H1 (cell line): ENCODE data around the gene IL17REL. TPM values are rescaled to one million over a fixed set of nuclear protein-coding genes. Genes with fewer than 3 reads are reported as not detected.
A peak's percentile ranks its signal among the peaks of the same experiment; 100 is the strongest.

Experiments used
- BCL11A ChIP-seq, 2 experiments: IDR thresholded peaks; one replicate each; pipeline ENCODE4 v1.6.1; 2011; ENCODE audit warnings: low read depth in 2 of 2, low read length in 2 of 2, mild to moderate bottlenecking in 2 of 2
- CBX5 ChIP-seq: fragments of 300-800, 300-1000 bp; sonication (generic); IDR thresholded peaks from 2 replicates; pipeline ENCODE4 v1.7.1; 2016; ENCODE audit warnings: antibody characterized with exemption, low read length, low read depth
- CHD1 ChIP-seq: IDR thresholded peaks from 2 replicates; pipeline ENCODE4 v1.6.1; 2012; ENCODE audit warnings: low read depth, low read length, improper control_type of control experiment
- GABPA ChIP-seq: IDR thresholded peaks from 2 replicates; pipeline ENCODE4 v1.6.1; 2011; ENCODE audit warnings: mild to moderate bottlenecking, low read length, moderate library complexity, borderline replicate concordance; ENCODE audit not compliant: insufficient read depth
- GTF2F1 ChIP-seq: IDR thresholded peaks from 2 replicates; pipeline ENCODE4 v1.6.1; 2012; ENCODE audit warnings: low read depth, low read length, improper control_type of control experiment, borderline replicate concordance
- KDM1A ChIP-seq: fragments of 200-600, 300-600 bp; sonication (generic); IDR thresholded peaks from 2 replicates; pipeline ENCODE4 v1.7.1; 2016; ENCODE audit warnings: mild to moderate bottlenecking, low read length, borderline replicate concordance
- KDM5A ChIP-seq: fragments of 200-600 bp; IDR thresholded peaks from 2 replicates; pipeline ENCODE4 v1.7.1; 2012; ENCODE audit warnings: mild to moderate bottlenecking, low read length, inconsistent platforms, mixed read lengths
- NRF1 ChIP-seq: IDR thresholded peaks from 2 replicates; pipeline ENCODE4 v1.6.1; 2011; ENCODE audit warnings: mild to moderate bottlenecking, low read depth, low read length, improper control_type of control experiment
- PHF8 ChIP-seq: fragments of 200-600 bp; sonication (generic); conservative IDR thresholded peaks from 2 replicates; pipeline ENCODE4 v1.7.1; 2012; ENCODE audit warnings: low read depth, mild to moderate bottlenecking, inconsistent platforms, low read length, moderate library complexity
- RNF2 ChIP-seq: fragments of 200-900, 300-1000 bp; sonication (generic); IDR thresholded peaks from 2 replicates; pipeline ENCODE4 v1.7.1; 2016; ENCODE audit warnings: borderline replicate concordance, low read depth, mild to moderate bottlenecking, antibody characterized with exemption, low read length; ENCODE audit not compliant: poor library complexity, severe bottlenecking; ENCODE audit errors: missing control alignments
- RXRA ChIP-seq: IDR thresholded peaks from 2 replicates; pipeline ENCODE4 v1.6.1; 2011; ENCODE audit warnings: low read depth, mild to moderate bottlenecking, low read length, moderate library complexity; ENCODE audit not compliant: insufficient read depth
- SAP30 ChIP-seq: fragments of 300-600 bp; sonication (generic); IDR thresholded peaks from 2 replicates; pipeline ENCODE4 v1.7.1; 2012; ENCODE audit warnings: low read length, moderate library complexity, mild to moderate bottlenecking, inconsistent platforms; ENCODE audit not compliant: insufficient read depth, insufficient replicate concordance
- SIX5 ChIP-seq: IDR thresholded peaks from 2 replicates; pipeline ENCODE4 v1.6.1; 2011; ENCODE audit warnings: mild to moderate bottlenecking, low read depth, low read length
- SP1 ChIP-seq: IDR thresholded peaks from 2 replicates; pipeline ENCODE4 v1.6.1; 2011; ENCODE audit warnings: low read depth, low read length
- polyA plus RNA-seq, 7 experiments: library from polyadenylated mRNA; depleted of rRNA in 3 of 7; stranded (reverse) in 5 of 7; unstranded in 2 of 7; fragments of >200 nt in 5 of 7; fragments of 200-250 nt in 2 of 7; gene quantifications; 1 replicate in 5 of 7; 2 replicates in 1 of 7; 4 replicates in 1 of 7; pipeline versions ENCODE4 v1.2.1 to v1.2.3, GENCODE V29; 2011 to 2013; ENCODE audit warnings: missing spikeins in 2 of 7, mixed read lengths in 2 of 7
- total RNA-seq: library from RNA; stranded (reverse); fragmentation: NEBNext Ultra II Directional; extraction: Animal tissue kit (Norgen Biotek cat#: 25700); gene quantifications from 2 replicates; pipeline ENCODE4 v1.2.1, GENCODE V29; 2021
- TF ChIP-seq, protein P1 (sequence below): IDR thresholded peaks from 2 replicates; pipeline ENCODE4 v1.6.1; 2012; ENCODE audit warnings: low read length, inconsistent platforms
- TF ChIP-seq, protein P2 (sequence below), 3 experiments: IDR thresholded peaks; 1 replicate in 2 of 3; 2 replicates in 1 of 3; pipeline versions ENCODE4 v1.5.1 to v1.6.1; 2011; ENCODE audit warnings: low read length in 3 of 3, mild to moderate bottlenecking in 3 of 3, inconsistent platforms in 2 of 3, low read depth in 1 of 3, moderate library complexity in 1 of 3; ENCODE audit not compliant: insufficient read depth in 1 of 3; ENCODE audit errors: control extremely low read depth in 1 of 3
- TF ChIP-seq, protein P3 (sequence below): IDR thresholded peaks from 2 replicates; pipeline ENCODE4 v1.6.1; 2011; ENCODE audit warnings: low read length, improper control_type of control experiment

Gene IL17REL
- total and polyA plus RNA-seq, 2 of the 8 experiments (the other 6 are each of a cell fraction or from before 2014, with no cell fraction given), result 0.15 to 0.20 TPM

DNA sequence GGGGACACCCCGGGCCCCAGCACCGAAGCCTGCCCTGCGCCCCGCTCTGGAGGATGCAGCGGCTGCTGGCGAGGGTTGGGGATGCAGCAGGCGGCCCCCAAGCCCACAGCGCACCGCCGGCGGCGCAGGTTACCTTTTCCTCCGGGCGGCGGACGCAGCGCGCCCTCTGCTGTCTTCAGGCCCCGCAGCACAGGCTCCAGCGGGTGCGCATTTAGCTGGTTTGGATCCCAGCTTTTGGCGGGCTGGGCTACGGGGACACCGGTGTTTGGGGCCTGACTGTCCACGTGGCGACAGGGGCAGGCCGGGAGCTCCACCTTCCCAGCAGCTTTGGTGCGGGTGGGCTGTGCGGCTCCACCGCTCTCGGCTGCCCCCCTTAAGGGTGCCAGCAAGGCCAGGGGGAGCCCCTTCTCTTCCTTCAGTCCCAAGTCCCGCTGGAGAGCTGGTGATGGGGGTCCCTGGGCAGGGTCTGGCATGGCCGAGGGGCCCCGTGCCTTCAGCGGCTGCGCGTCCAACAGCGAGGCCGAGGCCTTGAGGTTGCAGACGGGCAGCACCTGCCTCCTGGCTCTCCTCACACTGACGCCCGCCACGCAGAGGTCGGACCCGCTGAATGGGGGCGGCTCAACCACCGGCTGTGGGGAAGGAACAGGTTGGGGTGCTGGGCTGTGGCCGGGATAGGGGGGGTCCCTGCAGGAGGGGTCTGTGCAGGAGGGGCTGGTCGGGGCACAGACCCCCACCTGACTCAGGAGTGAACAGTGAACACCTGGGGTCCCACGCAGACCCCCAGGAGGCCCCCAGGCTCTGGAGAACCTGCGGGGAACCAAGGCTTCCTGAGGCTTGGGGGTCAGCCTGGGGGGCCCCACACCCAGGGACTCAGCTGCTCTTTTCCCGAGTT lies 18.0 kb upstream of the IL17REL start (continued):
- TF ChIP-seq, protein P1, sequence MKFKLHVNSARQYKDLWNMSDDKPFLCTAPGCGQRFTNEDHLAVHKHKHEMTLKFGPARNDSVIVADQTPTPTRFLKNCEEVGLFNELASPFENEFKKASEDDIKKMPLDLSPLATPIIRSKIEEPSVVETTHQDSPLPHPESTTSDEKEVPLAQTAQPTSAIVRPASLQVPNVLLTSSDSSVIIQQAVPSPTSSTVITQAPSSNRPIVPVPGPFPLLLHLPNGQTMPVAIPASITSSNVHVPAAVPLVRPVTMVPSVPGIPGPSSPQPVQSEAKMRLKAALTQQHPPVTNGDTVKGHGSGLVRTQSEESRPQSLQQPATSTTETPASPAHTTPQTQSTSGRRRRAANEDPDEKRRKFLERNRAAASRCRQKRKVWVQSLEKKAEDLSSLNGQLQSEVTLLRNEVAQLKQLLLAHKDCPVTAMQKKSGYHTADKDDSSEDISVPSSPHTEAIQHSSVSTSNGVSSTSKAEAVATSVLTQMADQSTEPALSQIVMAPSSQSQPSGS, result no peak
- TF ChIP-seq PHF8 (no peak), KDM1A (no peak), NRF1 (peak; percentile 43; the same call in 1 of the 2 replicates), CBX5 (no peak), SP1 (no peak), CHD1 (no peak), SAP30 (no peak), RXRA (no peak), RNF2 (no peak), SIX5 (no peak), BCL11A (IDR thresholded peaks at IDR 0.05; ENCODE audit: low read depth in 2 of 2, low read length in 2 of 2) (no peak), GTF2F1 (no peak), KDM5A (no peak), GABPA (peak; percentile 23; the same call in 1 of the 2 replicates)
- TF ChIP-seq, protein P2, sequence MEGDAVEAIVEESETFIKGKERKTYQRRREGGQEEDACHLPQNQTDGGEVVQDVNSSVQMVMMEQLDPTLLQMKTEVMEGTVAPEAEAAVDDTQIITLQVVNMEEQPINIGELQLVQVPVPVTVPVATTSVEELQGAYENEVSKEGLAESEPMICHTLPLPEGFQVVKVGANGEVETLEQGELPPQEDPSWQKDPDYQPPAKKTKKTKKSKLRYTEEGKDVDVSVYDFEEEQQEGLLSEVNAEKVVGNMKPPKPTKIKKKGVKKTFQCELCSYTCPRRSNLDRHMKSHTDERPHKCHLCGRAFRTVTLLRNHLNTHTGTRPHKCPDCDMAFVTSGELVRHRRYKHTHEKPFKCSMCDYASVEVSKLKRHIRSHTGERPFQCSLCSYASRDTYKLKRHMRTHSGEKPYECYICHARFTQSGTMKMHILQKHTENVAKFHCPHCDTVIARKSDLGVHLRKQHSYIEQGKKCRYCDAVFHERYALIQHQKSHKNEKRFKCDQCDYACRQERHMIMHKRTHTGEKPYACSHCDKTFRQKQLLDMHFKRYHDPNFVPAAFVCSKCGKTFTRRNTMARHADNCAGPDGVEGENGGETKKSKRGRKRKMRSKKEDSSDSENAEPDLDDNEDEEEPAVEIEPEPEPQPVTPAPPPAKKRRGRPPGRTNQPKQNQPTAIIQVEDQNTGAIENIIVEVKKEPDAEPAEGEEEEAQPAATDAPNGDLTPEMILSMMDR (IDR thresholded peaks at IDR 0.05; ENCODE audit: control extremely low read depth in 1 of 3, insufficient read depth in 1 of 3, low read depth in 1 of 3, low read length in 3 of 3), result peak; percentile 90 to 98 (median 92)
- TF ChIP-seq, protein P3, sequence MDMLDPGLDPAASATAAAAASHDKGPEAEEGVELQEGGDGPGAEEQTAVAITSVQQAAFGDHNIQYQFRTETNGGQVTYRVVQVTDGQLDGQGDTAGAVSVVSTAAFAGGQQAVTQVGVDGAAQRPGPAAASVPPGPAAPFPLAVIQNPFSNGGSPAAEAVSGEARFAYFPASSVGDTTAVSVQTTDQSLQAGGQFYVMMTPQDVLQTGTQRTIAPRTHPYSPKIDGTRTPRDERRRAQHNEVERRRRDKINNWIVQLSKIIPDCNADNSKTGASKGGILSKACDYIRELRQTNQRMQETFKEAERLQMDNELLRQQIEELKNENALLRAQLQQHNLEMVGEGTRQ, result no peak
